ENCODE measurements around the gene SETD5.

- TF ChIP-seq CTCF (IDR thresholded peaks at IDR 0.05; ENCODE audit: insufficient read depth, low read depth, low read length) (no peak), EZH2 (IDR thresholded peaks at IDR 0.05; ENCODE audit: insufficient read depth, low read length) (no peak)
Measured at GRCh38 chr3:9491506-9491905, 94.1 kb downstream of the SETD5 start.

Data from astrocyte (in vitro differentiated cells and primary cell).